ENCODE measurements around the gene LHFPL3. TPM values are rescaled to one million over a fixed set of nuclear protein-coding genes. Genes with fewer than 3 reads are reported as not detected.

Gene LHFPL3
- total RNA-seq, 1 experiment from 2014 or later: 0.83 TPM

DNA sequence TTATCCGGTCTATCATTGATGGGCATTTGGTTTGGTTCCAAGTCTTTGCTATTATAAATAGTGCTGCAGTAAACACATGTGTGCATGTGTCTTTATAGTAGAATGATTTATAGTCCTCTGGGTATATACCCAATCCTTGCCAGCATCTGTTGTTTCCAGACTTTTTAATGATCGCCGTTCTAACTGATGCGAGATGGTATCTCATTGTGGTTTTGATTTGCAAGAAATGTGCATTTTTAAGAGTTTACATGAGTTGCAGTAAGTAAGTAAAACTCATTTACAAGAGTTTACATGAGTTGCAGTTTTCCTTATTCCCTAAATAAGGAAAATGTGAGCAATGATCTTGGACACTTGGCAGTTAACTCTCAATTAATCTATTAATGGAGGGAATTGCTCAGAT, 312.1 kb downstream of the LHFPL3 start:
- Mint-ChIP-seq H3K27ac (no peak overlapping the region), H3K4me1 (no peaks in the 10 kb centered on the region), H3K9me3 (no peaks in the 10 kb centered on the region), H3K27me3 (ENCODE audit: low read depth) (no peaks in the 10 kb centered on the region), H3K36me3 (no peaks in the 10 kb centered on the region), H3K4me3 (no peak overlapping the region)
- POLR2A ChIA-PET: no interaction called here
- ATAC-seq (no peak), DNase-seq (ENCODE audit: low spot score) (no peak)
- CTCF ChIA-PET: no interaction called here
- TF ChIP-seq TEAD4 (CRISPR knock-in tag; IDR thresholded peaks at IDR 0.05) (no peak), GABPB1 (CRISPR knock-in tag; IDR thresholded peaks at IDR 0.05) (no peak), GRHL2 (CRISPR knock-in tag; IDR thresholded peaks at IDR 0.05; ENCODE audit: insufficient replicate concordance, severe bottlenecking) (no peak), TCF7 (CRISPR knock-in tag; IDR thresholded peaks at IDR 0.05; ENCODE audit: low read depth) (no peak), ZNF232 (CRISPR knock-in tag; IDR thresholded peaks at IDR 0.05) (no peak), TP53 (CRISPR knock-in tag; IDR thresholded peaks at IDR 0.05) (no peak), CBFB (CRISPR knock-in tag; IDR thresholded peaks at IDR 0.05; ENCODE audit: low read depth) (no peak), PRRX2 (CRISPR knock-in tag; IDR thresholded peaks at IDR 0.05) (no peak), NR3C1 (CRISPR knock-in tag; conservative IDR thresholded peaks at IDR 0.05; ENCODE audit: low read depth) (no peak), RORB (CRISPR knock-in tag; IDR thresholded peaks at IDR 0.05) (no peak), ZNF416 (CRISPR knock-in tag; IDR thresholded peaks at IDR 0.05) (no peak), SMAD3 (CRISPR knock-in tag; IDR thresholded peaks at IDR 0.05; ENCODE audit: borderline replicate concordance) (no peak)
- TF ChIP-seq, protein P1, sequence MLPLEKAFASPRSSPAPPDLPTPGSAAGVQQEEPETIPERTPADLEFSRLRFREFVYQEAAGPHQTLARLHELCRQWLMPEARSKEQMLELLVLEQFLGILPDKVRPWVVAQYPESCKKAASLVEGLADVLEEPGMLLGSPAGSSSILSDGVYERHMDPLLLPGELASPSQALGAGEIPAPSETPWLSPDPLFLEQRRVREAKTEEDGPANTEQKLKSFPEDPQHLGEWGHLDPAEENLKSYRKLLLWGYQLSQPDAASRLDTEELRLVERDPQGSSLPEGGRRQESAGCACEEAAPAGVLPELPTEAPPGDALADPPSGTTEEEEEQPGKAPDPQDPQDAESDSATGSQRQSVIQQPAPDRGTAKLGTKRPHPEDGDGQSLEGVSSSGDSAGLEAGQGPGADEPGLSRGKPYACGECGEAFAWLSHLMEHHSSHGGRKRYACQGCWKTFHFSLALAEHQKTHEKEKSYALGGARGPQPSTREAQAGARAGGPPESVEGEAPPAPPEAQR (CRISPR knock-in tag; IDR thresholded peaks at IDR 0.05): no peak
- TF ChIP-seq, protein P2, sequence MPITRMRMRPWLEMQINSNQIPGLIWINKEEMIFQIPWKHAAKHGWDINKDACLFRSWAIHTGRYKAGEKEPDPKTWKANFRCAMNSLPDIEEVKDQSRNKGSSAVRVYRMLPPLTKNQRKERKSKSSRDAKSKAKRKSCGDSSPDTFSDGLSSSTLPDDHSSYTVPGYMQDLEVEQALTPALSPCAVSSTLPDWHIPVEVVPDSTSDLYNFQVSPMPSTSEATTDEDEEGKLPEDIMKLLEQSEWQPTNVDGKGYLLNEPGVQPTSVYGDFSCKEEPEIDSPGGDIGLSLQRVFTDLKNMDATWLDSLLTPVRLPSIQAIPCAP (CRISPR knock-in tag; IDR thresholded peaks at IDR 0.05): no peak
- TF ChIP-seq, protein P3, sequence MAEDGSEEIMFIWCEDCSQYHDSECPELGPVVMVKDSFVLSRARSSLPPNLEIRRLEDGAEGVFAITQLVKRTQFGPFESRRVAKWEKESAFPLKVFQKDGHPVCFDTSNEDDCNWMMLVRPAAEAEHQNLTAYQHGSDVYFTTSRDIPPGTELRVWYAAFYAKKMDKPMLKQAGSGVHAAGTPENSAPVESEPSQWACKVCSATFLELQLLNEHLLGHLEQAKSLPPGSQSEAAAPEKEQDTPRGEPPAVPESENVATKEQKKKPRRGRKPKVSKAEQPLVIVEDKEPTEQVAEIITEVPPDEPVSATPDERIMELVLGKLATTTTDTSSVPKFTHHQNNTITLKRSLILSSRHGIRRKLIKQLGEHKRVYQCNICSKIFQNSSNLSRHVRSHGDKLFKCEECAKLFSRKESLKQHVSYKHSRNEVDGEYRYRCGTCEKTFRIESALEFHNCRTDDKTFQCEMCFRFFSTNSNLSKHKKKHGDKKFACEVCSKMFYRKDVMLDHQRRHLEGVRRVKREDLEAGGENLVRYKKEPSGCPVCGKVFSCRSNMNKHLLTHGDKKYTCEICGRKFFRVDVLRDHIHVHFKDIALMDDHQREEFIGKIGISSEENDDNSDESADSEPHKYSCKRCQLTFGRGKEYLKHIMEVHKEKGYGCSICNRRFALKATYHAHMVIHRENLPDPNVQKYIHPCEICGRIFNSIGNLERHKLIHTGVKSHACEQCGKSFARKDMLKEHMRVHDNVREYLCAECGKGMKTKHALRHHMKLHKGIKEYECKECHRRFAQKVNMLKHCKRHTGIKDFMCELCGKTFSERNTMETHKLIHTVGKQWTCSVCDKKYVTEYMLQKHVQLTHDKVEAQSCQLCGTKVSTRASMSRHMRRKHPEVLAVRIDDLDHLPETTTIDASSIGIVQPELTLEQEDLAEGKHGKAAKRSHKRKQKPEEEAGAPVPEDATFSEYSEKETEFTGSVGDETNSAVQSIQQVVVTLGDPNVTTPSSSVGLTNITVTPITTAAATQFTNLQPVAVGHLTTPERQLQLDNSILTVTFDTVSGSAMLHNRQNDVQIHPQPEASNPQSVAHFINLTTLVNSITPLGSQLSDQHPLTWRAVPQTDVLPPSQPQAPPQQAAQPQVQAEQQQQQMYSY (CRISPR knock-in tag; IDR thresholded peaks at IDR 0.05): no peak
- TF ChIP-seq, protein P4, sequence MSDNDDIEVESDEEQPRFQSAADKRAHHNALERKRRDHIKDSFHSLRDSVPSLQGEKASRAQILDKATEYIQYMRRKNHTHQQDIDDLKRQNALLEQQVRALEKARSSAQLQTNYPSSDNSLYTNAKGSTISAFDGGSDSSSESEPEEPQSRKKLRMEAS (CRISPR knock-in tag; IDR thresholded peaks at IDR 0.05): no peak
- TF ChIP-seq, protein P5, sequence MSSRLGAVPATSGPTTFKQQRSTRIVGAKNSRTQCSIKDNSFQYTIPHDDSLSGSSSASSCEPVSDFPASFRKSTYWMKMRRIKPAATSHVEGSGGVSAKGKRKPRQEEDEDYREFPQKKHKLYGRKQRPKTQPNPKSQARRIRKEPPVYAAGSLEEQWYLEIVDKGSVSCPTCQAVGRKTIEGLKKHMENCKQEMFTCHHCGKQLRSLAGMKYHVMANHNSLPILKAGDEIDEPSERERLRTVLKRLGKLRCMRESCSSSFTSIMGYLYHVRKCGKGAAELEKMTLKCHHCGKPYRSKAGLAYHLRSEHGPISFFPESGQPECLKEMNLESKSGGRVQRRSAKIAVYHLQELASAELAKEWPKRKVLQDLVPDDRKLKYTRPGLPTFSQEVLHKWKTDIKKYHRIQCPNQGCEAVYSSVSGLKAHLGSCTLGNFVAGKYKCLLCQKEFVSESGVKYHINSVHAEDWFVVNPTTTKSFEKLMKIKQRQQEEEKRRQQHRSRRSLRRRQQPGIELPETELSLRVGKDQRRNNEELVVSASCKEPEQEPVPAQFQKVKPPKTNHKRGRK (CRISPR knock-in tag; IDR thresholded peaks at IDR 0.05; ENCODE audit: borderline replicate concordance): no peak

DNA sequence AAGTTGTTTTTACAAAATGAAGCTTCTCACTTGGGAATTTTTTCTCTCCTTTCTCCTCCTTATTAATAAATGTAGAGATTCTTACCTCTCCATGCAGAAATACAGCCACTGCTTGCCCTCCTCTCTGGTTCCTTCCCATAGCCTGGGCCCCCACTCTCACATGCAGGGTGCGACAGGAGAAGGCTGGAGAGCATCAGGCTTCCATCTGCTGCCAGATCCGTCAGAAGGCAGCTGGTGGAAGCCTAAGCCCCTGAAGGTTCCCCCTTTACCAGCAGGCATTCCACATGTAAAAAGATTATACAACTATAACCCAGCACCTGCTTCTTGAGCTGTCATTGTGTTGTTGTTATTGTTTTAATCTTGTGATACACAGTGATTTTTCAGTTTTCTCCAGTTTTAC, 314.2 kb downstream of the LHFPL3 start:
- ChIA-PET CTCF (interaction anchor here (1.2 to 2.9 kb wide), 6 partner anchors 12 to 403 kb away, joined by 3 to 42 read pairs (median 8); no protein-coding TSS in a partner anchor), POLR2A (interaction anchor here (1.5 kb wide), 1 partner anchor 22 kb away, joined by 4 read pairs; no protein-coding TSS in a partner anchor)
- Mint-ChIP-seq H3K9me3 (no peaks in the 10 kb centered on the region), H3K4me1 (peaks cover 5% of the 10 kb centered on the region; the same call in 1 of the 2 replicates), H3K36me3 (no peaks in the 10 kb centered on the region), H3K4me3 (no peak overlapping the region), H3K27ac (no peak overlapping the region), H3K27me3 (ENCODE audit: low read depth) (no peaks in the 10 kb centered on the region)
- TF ChIP-seq, protein P6, sequence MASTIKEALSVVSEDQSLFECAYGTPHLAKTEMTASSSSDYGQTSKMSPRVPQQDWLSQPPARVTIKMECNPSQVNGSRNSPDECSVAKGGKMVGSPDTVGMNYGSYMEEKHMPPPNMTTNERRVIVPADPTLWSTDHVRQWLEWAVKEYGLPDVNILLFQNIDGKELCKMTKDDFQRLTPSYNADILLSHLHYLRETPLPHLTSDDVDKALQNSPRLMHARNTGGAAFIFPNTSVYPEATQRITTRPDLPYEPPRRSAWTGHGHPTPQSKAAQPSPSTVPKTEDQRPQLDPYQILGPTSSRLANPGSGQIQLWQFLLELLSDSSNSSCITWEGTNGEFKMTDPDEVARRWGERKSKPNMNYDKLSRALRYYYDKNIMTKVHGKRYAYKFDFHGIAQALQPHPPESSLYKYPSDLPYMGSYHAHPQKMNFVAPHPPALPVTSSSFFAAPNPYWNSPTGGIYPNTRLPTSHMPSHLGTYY (CRISPR knock-in tag; IDR thresholded peaks at IDR 0.05): no peak
- no peak for TF ChIP-seq CREB1 (CRISPR knock-in tag; IDR thresholded peaks at IDR 0.05)
- no peak for TF ChIP-seq CBFB (CRISPR knock-in tag; IDR thresholded peaks at IDR 0.05; ENCODE audit: low read depth)
- TF ChIP-seq, protein P7, sequence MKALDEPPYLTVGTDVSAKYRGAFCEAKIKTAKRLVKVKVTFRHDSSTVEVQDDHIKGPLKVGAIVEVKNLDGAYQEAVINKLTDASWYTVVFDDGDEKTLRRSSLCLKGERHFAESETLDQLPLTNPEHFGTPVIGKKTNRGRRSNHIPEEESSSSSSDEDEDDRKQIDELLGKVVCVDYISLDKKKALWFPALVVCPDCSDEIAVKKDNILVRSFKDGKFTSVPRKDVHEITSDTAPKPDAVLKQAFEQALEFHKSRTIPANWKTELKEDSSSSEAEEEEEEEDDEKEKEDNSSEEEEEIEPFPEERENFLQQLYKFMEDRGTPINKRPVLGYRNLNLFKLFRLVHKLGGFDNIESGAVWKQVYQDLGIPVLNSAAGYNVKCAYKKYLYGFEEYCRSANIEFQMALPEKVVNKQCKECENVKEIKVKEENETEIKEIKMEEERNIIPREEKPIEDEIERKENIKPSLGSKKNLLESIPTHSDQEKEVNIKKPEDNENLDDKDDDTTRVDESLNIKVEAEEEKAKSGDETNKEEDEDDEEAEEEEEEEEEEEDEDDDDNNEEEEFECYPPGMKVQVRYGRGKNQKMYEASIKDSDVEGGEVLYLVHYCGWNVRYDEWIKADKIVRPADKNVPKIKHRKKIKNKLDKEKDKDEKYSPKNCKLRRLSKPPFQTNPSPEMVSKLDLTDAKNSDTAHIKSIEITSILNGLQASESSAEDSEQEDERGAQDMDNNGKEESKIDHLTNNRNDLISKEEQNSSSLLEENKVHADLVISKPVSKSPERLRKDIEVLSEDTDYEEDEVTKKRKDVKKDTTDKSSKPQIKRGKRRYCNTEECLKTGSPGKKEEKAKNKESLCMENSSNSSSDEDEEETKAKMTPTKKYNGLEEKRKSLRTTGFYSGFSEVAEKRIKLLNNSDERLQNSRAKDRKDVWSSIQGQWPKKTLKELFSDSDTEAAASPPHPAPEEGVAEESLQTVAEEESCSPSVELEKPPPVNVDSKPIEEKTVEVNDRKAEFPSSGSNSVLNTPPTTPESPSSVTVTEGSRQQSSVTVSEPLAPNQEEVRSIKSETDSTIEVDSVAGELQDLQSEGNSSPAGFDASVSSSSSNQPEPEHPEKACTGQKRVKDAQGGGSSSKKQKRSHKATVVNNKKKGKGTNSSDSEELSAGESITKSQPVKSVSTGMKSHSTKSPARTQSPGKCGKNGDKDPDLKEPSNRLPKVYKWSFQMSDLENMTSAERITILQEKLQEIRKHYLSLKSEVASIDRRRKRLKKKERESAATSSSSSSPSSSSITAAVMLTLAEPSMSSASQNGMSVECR (CRISPR knock-in tag; IDR thresholded peaks at IDR 0.05; ENCODE audit: borderline replicate concordance): no peak
- no peak for TF ChIP-seq GRHL2 (CRISPR knock-in tag; IDR thresholded peaks at IDR 0.05; ENCODE audit: insufficient replicate concordance, severe bottlenecking)
- TF ChIP-seq MXD4 (CRISPR knock-in tag; IDR thresholded peaks at IDR 0.05; ENCODE audit: borderline replicate concordance): no peak
- TF ChIP-seq ZNF232 (CRISPR knock-in tag; IDR thresholded peaks at IDR 0.05): no peak
- no peak for ATAC-seq
- DNase-seq (ENCODE audit: low spot score): no peak

Measured in WTC11 (cell line).